Neural progenitor cell (in vitro differentiated cells): ENCODE measurements around the gene MSX2. TPM values are rescaled to one million over a fixed set of nuclear protein-coding genes. Genes with fewer than 3 reads are reported as not detected.

Experiments
- DNase-seq: peaks from one replicate; pipeline ENCODE4 v3.0.0-alpha.2; 2016; ENCODE audit warnings: low spot score
- H2AFZ ChIP-seq: fragments of 200-600 bp; sonication (generic); replicated peaks from 2 replicates; pipeline ENCODE4 v1.6.1; 2016; ENCODE audit warnings: antibody characterized with exemption
- H3F3A ChIP-seq: fragments of 200-600 bp; sonication (generic); 2 replicates; pipeline ENCODE4 v1.6.1; 2016; ENCODE audit warnings: antibody characterized with exemption, low read depth
- H3K27ac ChIP-seq: fragments of 200-600 bp; sonication (generic); 2 replicates; pipeline ENCODE4 v1.5.1; 2016; ENCODE audit warnings: mild to moderate bottlenecking
- H3K27me3 ChIP-seq: fragments of 200-600 bp; sonication (generic); 2 replicates; pipeline ENCODE4 v1.6.1; 2016; ENCODE audit warnings: mild to moderate bottlenecking, moderate library complexity
- H3K36me3 ChIP-seq: fragments of 200-600 bp; sonication (generic); 2 replicates; pipeline ENCODE4 v1.5.1; 2016
- H3K4me1 ChIP-seq: fragments of 200-600 bp; sonication (generic); 2 replicates; pipeline ENCODE4 v1.6.1; 2016; ENCODE audit warnings: mixed run types
- H3K4me2 ChIP-seq: fragments of 200-600 bp; sonication (generic); 2 replicates; pipeline ENCODE4 v1.6.1; 2016
- H3K4me3 ChIP-seq: fragments of 200-600 bp; sonication (generic); 2 replicates; pipeline ENCODE4 v1.5.1; 2016
- H3K79me2 ChIP-seq: fragments of 200-600 bp; sonication (generic); 2 replicates; pipeline ENCODE4 v1.6.1; 2016; ENCODE audit warnings: low read depth
- H3K9ac ChIP-seq: fragments of 200-600 bp; sonication (generic); 2 replicates; pipeline ENCODE4 v1.6.1; 2016
- H3K9me3 ChIP-seq: fragments of 200-600 bp; sonication (generic); 2 replicates; pipeline ENCODE4 v1.5.1; 2016; ENCODE audit warnings: low read depth
- H4K20me1 ChIP-seq: fragments of 200-600 bp; sonication (generic); 2 replicates; pipeline ENCODE4 v1.6.1; 2016; ENCODE audit warnings: low read depth
- H3K27ac Mint-ChIP-seq: 3 replicates; pipeline ENCODE4 v1.8.0; 2021; ENCODE audit warnings: mixed read lengths
- H3K27me3 Mint-ChIP-seq: 2 replicates; pipeline ENCODE4 v1.8.0; 2022; ENCODE audit warnings: low read depth, mild to moderate bottlenecking, inconsistent platforms, moderate library complexity, mixed read lengths; ENCODE audit not compliant: insufficient read depth
- H3K36me3 Mint-ChIP-seq: 3 replicates; pipeline ENCODE4 v1.8.0; 2021; ENCODE audit warnings: mixed read lengths
- H3K4me1 Mint-ChIP-seq: 3 replicates; pipeline ENCODE4 v1.8.0; 2021; ENCODE audit warnings: mixed read lengths
- H3K4me3 Mint-ChIP-seq: 3 replicates; pipeline ENCODE4 v1.8.0; 2021; ENCODE audit warnings: mild to moderate bottlenecking, moderate library complexity, mixed read lengths
- H3K9me3 Mint-ChIP-seq: 3 replicates; pipeline ENCODE4 v1.8.0; 2020; ENCODE audit warnings: mixed read lengths
- EZH2 ChIP-seq: fragments of 200-600 bp; sonication (generic); IDR thresholded peaks from 2 replicates; pipeline ENCODE4 v1.6.1; 2017; ENCODE audit warnings: antibody characterized with exemption, mild to moderate bottlenecking, moderate library complexity
- EZH2phosphoT487 ChIP-seq: fragments of 200-600 bp; sonication (generic); IDR thresholded peaks from 2 replicates; pipeline ENCODE4 v1.6.1; 2017; ENCODE audit warnings: antibody characterized with exemption
- total RNA-seq: library from RNA; depleted of rRNA; stranded (reverse); fragments of >200 nt; gene quantifications from 2 replicates; pipeline ENCODE4 v1.2.3, GENCODE V29; 2015; ENCODE audit warnings: low replicate concordance
- TF ChIP-seq, protein P1 (sequence below): fragments of 200-600 bp; sonication (generic); IDR thresholded peaks from 2 replicates; pipeline ENCODE4 v1.5.1; 2017; ENCODE audit warnings: antibody characterized with exemption, mild to moderate bottlenecking

Gene MSX2
- total RNA-seq, 1 donor from 2014 or later: 0.30 TPM

- Histone ChIP-seq H3F3A (peaks cover 27% of the 10 kb centered on the region), H3K4me2 (peak overlapping the region; percentile 82), H3K79me2 (no peaks in the 10 kb centered on the region), H3K4me3 (peak overlapping the region; percentile 47), H3K9ac (no peak overlapping the region), H3K27me3 (peaks cover 33% of the 10 kb centered on the region), H3K9me3 (no peaks in the 10 kb centered on the region), H2AFZ (peak overlapping the region; percentile 80), H4K20me1 (peaks cover 8% of the 10 kb centered on the region), H3K36me3 (no peaks in the 10 kb centered on the region), H3K27ac (no peak overlapping the region), H3K4me1 (peaks cover 26% of the 10 kb centered on the region)
- TF ChIP-seq, protein P1, sequence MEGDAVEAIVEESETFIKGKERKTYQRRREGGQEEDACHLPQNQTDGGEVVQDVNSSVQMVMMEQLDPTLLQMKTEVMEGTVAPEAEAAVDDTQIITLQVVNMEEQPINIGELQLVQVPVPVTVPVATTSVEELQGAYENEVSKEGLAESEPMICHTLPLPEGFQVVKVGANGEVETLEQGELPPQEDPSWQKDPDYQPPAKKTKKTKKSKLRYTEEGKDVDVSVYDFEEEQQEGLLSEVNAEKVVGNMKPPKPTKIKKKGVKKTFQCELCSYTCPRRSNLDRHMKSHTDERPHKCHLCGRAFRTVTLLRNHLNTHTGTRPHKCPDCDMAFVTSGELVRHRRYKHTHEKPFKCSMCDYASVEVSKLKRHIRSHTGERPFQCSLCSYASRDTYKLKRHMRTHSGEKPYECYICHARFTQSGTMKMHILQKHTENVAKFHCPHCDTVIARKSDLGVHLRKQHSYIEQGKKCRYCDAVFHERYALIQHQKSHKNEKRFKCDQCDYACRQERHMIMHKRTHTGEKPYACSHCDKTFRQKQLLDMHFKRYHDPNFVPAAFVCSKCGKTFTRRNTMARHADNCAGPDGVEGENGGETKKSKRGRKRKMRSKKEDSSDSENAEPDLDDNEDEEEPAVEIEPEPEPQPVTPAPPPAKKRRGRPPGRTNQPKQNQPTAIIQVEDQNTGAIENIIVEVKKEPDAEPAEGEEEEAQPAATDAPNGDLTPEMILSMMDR: no peak
- TF ChIP-seq EZH2phosphoT487: peak; percentile 68
- TF ChIP-seq EZH2: peak; percentile 91
- no peaks in the 10 kb centered on the region for H3K36me3 Mint-ChIP-seq
- peak overlapping the region; percentile 77 for H3K4me3 Mint-ChIP-seq
- DNase-seq: peak; percentile 57
- H3K4me1 Mint-ChIP-seq: peaks cover 56% of the 10 kb centered on the region
- H3K9me3 Mint-ChIP-seq: peaks cover 2% of the 10 kb centered on the region
- no peak overlapping the region for H3K27ac Mint-ChIP-seq
- H3K27me3 Mint-ChIP-seq: peaks cover 40% of the 10 kb centered on the region
These were observed 35.7 kb upstream of the MSX2 start for GRCh38 chr5:174688441-174689354.

DNA sequence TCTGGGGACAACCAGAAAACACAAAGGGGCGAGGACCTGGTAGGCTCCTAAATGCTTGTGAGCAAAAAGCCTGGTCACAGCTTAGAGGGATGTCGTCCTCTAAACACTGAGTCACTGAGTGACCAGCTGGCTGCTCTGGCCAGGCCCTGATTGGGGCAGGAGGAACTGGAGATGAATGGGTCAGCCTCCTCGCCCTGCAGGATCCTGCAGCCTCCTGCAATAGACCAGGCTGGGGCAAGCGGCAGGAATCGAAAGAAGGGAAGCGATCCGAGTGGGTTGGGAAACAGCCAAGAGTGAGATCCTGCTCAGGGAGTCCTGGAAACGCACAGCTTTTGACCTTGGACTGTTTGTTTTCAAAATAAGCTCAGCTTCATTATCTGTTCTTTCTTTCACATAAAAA, 34.1 kb upstream of the MSX2 start:
- peak; percentile 53 for DNase-seq
- Histone ChIP-seq H3K4me1 (peaks cover 36% of the 10 kb centered on the region), H3K9ac (no peak overlapping the region), H3K9me3 (no peaks in the 10 kb centered on the region), H3F3A (peaks cover 39% of the 10 kb centered on the region), H2AFZ (no peak overlapping the region), H3K36me3 (no peaks in the 10 kb centered on the region), H3K4me2 (no peak overlapping the region), H4K20me1 (peaks cover 8% of the 10 kb centered on the region), H3K27me3 (peaks cover 48% of the 10 kb centered on the region), H3K27ac (no peak overlapping the region), H3K4me3 (no peak overlapping the region), H3K79me2 (no peaks in the 10 kb centered on the region)
- H3K4me3 Mint-ChIP-seq: peak overlapping the region; percentile 53
- peak overlapping the region; percentile 87 for H3K27ac Mint-ChIP-seq
- TF ChIP-seq EZH2: no peak
- TF ChIP-seq EZH2phosphoT487: no peak
- TF ChIP-seq, protein P1: no peak
- H3K4me1 Mint-ChIP-seq: peaks cover 72% of the 10 kb centered on the region
- no peaks in the 10 kb centered on the region for H3K9me3 Mint-ChIP-seq
- no peaks in the 10 kb centered on the region for H3K36me3 Mint-ChIP-seq
- H3K27me3 Mint-ChIP-seq: peaks cover 46% of the 10 kb centered on the region

- peak overlapping the region; percentile 57 for H3K27ac ChIP-seq
- no peaks in the 10 kb centered on the region for H3K79me2 ChIP-seq
- peak overlapping the region; percentile 75 for H3K4me2 ChIP-seq
- Mint-ChIP-seq H3K27me3 (peaks cover 42% of the 10 kb centered on the region), H3K9me3 (no peaks in the 10 kb centered on the region), H3K36me3 (no peaks in the 10 kb centered on the region), H3K27ac (peak overlapping the region; percentile 92), H3K4me1 (peaks cover 79% of the 10 kb centered on the region), H3K4me3 (peak overlapping the region; percentile 71)
- TF ChIP-seq EZH2phosphoT487: no peak
- TF ChIP-seq, protein P1: no peak
- TF ChIP-seq EZH2: no peak
- H3K36me3 ChIP-seq: no peaks in the 10 kb centered on the region
- H2AFZ ChIP-seq: peak overlapping the region; percentile 17
- peaks cover 39% of the 10 kb centered on the region for H3F3A ChIP-seq
- H3K9ac ChIP-seq: no peak overlapping the region
- peaks cover 36% of the 10 kb centered on the region for H3K4me1 ChIP-seq
- peaks cover 8% of the 10 kb centered on the region for H4K20me1 ChIP-seq
- DNase-seq: peak; percentile 24
- H3K9me3 ChIP-seq: no peaks in the 10 kb centered on the region
- H3K27me3 ChIP-seq: peaks cover 44% of the 10 kb centered on the region
- H3K4me3 ChIP-seq: peak overlapping the region; percentile 32
These were observed 32.0 kb upstream of the MSX2 start for GRCh38 chr5:174692381-174692780.
